Measurements from ENCODE around the gene OTX2. TPM values are rescaled to one million over a fixed set of nuclear protein-coding genes. Genes with fewer than 3 reads are reported as not detected.

Gene OTX2
- total RNA-seq, 1 donor from 2014 or later: not detected

- no peak for DNase-seq
Measured at GRCh38 chr14:56811593-56812363, 1.5 kb upstream of the OTX2 start.

GRCh38 chr14:56810836-56811592 lies 735 bp upstream of the OTX2 start:
- DNase-seq: no peak

- DNase-seq: no peak
Measured at GRCh38 chr14:56809270-56810146, 771 bp downstream of the OTX2 start.

- no peak for DNase-seq
Measured at GRCh38 chr14:56808383-56809269, 1.7 kb downstream of the OTX2 start.

- DNase-seq: no peak
Measured at GRCh38 chr14:56808110-56808382, 2.2 kb downstream of the OTX2 start.

GRCh38 chr14:56807386-56808109 lies 2.7 kb downstream of the OTX2 start:
- no peak for DNase-seq

- DNase-seq: no peak
Measured at GRCh38 chr14:56806760-56807159, 3.5 kb downstream of the OTX2 start.

GRCh38 chr14:56805992-56806727 lies 4.1 kb downstream of the OTX2 start:
- DNase-seq: no peak

- no peak for DNase-seq
Measured at GRCh38 chr14:56805201-56805991, 4.9 kb downstream of the OTX2 start.

GRCh38 chr14:56803816-56804535 lies 6.3 kb downstream of the OTX2 start:
- DNase-seq: no peak

GRCh38 chr14:56801920-56802319 lies 8.4 kb downstream of the OTX2 start:
- no peak for DNase-seq

- DNase-seq: no peak
Measured at GRCh38 chr14:56799343-56799645, 11.0 kb downstream of the OTX2 start.

- DNase-seq: no peak
Measured at GRCh38 chr14:56798447-56799342, 11.6 kb downstream of the OTX2 start.

- no peak for DNase-seq
Measured at GRCh38 chr14:56797569-56798446, 12.5 kb downstream of the OTX2 start.

- DNase-seq: no peak
Measured at GRCh38 chr14:56797003-56797568, 13.2 kb downstream of the OTX2 start.

GRCh38 chr14:56796259-56796658 lies 14.0 kb downstream of the OTX2 start:
- DNase-seq: no peak

GRCh38 chr14:56795284-56795622 lies 15.0 kb downstream of the OTX2 start:
- no peak for DNase-seq
